Mucosa of descending colon (tissue), 3 donors: Measurements from ENCODE around the gene ZFYVE1. TPM values are rescaled to one million over a fixed set of nuclear protein-coding genes. Genes with fewer than 3 reads are reported as not detected.
"Not testable (repeated sequence)": the region's sequence is repeated elsewhere in the genome, so short reads cannot be mapped to it uniquely, and the experiment has no call there.

Experiments used
- ATAC-seq: fragments of 200-7000 bp; cut with Tn5 transposase; one replicate; pipeline ENCODE4 v1.9.1; 2020; ENCODE audit warnings: mild to moderate bottlenecking, moderate library complexity
- DNase-seq, 3 donors: peaks; one replicate each; pipeline ENCODE4 v3.0.0-alpha.2; 2020
- H3K36me3 ChIP-seq: fragments of 200-600 bp; one replicate; pipeline ENCODE4 v1.8.0; 2021; ENCODE audit warnings: low read depth, mild to moderate bottlenecking
- H3K4me1 ChIP-seq: fragments of 200-600 bp; one replicate; pipeline ENCODE4 v1.8.0; 2021; ENCODE audit warnings: low read depth, mild to moderate bottlenecking
- H3K4me3 ChIP-seq: fragments of 200-600 bp; one replicate; pipeline ENCODE4 v1.8.0; 2021; ENCODE audit warnings: mild to moderate bottlenecking
- H3K9me3 ChIP-seq: fragments of 200-600 bp; one replicate; pipeline ENCODE4 v1.8.0; 2021; ENCODE audit warnings: mild to moderate bottlenecking
- intact Hi-C, 2 donors: fragments of 100-400 bp; cut with DNase I in 1 of 2; cut with micrococcal nuclease in 1 of 2; formaldehyde crosslinking; loops; one replicate each; pipeline versions ENCODE4 v1.11.0 to v1.11.1; 2022; cut with DNase I, micrococcal nuclease
- total RNA-seq, 3 donors: library from RNA; stranded (reverse); fragmentation: NEBNext Ultra II Directional in 2 of 3; extraction: Animal tissue kit (Norgen Biotek cat#: 25700) in 2 of 3; gene quantifications; one replicate each; pipeline versions ENCODE4 v1.2.1 to v1.2.4, GENCODE V29; 2021 to 2023
- TF ChIP-seq, protein P1 (sequence below): fragments of 200-600 bp; IDR thresholded peaks from one replicate; pipeline ENCODE4 v1.8.0; 2022; ENCODE audit warnings: antibody characterized with exemption, mild to moderate bottlenecking
- donor health status: DM: no; HTN: no; CAD: no; lungs with moderate emphysema.
- donor health status: DM: no; HTN: no; CAD: no.
- donor health status: DM: no; HTN: yes; CAD: no.

ZFYVE1 gene
- total RNA-seq, 3 donors from 2014 or later: 15.5 to 26.0 (median 19.9) TPM

DNA sequence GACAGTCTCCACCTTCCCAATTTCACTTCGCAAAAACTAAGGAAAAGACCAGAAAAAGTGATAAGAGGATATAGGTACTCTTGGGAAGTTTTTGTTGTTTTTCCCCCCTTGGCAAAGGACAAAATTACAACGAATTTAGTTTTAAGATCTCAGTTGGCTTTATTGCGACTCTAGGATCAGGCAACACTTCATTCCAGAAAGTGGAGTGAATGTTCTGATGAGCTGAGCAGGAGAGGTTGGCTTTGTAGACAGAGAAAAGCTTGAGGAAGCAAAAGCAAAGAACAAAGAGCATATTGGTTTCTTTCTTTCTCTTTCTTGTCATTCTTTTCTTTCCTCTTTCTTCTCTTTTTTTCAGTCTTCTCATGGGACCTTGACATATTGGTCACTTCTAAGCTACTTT lies 640 bp upstream of the ZFYVE1 start:
- ATAC-seq (no peak), DNase-seq (no peak)
- H3K9me3 ChIP-seq: no peaks in the 10 kb centered on the region
- peaks cover 8% of the 10 kb centered on the region for H3K4me1 ChIP-seq
- H3K36me3 ChIP-seq: peaks cover 3% of the 10 kb centered on the region
- H3K4me3 ChIP-seq: no peak overlapping the region
- TF ChIP-seq, protein P1, sequence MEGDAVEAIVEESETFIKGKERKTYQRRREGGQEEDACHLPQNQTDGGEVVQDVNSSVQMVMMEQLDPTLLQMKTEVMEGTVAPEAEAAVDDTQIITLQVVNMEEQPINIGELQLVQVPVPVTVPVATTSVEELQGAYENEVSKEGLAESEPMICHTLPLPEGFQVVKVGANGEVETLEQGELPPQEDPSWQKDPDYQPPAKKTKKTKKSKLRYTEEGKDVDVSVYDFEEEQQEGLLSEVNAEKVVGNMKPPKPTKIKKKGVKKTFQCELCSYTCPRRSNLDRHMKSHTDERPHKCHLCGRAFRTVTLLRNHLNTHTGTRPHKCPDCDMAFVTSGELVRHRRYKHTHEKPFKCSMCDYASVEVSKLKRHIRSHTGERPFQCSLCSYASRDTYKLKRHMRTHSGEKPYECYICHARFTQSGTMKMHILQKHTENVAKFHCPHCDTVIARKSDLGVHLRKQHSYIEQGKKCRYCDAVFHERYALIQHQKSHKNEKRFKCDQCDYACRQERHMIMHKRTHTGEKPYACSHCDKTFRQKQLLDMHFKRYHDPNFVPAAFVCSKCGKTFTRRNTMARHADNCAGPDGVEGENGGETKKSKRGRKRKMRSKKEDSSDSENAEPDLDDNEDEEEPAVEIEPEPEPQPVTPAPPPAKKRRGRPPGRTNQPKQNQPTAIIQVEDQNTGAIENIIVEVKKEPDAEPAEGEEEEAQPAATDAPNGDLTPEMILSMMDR: no peak
- intact Hi-C loops: no loop called here

DNA sequence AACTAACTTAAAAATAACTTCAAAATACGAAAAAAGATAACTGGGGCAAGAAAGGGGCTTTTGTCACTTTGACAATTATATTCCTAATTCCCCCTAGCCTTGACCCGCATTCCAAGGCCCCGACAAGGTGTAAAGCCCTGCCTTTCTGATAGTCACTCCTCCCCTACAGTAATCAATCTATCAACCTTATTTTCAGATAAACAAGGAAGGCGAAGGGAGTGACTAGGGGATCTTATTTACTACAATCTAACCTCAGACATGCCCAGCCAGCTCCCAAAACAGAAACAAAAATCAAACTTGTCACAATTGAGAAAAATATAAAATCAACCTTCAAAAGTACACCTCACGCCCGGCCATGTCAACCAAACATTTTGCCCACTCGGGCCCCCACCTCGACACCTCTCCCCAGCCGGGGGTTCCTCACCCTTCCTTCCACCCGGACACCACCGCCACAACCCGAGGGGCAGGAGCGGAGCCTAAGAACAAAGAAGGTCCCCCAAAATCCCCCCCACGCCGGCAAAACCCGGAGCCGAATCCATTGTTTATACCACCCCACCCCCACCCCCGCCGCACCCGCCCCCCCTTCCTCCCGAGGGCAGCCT lies 562 bp downstream of the ZFYVE1 start:
- Histone ChIP-seq H3K9me3 (no peaks in the 10 kb centered on the region), H3K36me3 (peaks cover 3% of the 10 kb centered on the region), H3K4me3 (peak overlapping the region; percentile 45), H3K4me1 (peaks cover 8% of the 10 kb centered on the region)
- ATAC-seq: no peak
- DNase-seq: no peak
- TF ChIP-seq, protein P1: no peak
- intact Hi-C loops: no loop called here

DNA sequence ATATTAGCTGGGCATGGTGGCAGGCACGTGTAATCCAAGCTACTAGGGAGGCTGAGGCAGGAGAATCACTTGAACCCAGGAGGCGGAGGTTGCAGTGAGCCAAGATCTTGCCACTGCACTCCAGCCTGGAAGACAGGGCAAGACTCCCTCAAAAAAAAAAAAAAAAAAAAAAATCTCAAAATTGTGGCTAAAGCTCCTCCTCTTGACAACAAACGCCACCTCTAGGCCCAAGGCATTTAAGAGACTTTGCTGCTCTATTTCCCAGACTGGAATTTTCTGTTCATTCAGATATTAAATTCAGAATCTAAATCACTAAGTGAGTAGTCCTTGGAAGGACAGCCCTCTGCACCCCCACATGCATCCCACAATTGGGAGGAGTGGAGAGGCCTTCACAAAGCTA lies 1.4 kb downstream of the ZFYVE1 start:
- DNase-seq (no peak), ATAC-seq (no peak)
- Histone ChIP-seq H3K4me3 (no peak overlapping the region), H3K36me3 (peaks cover 3% of the 10 kb centered on the region), H3K9me3 (no peaks in the 10 kb centered on the region), H3K4me1 (peaks cover 8% of the 10 kb centered on the region)
- TF ChIP-seq, protein P1: no peak
- intact Hi-C loops: no loop called here

DNA sequence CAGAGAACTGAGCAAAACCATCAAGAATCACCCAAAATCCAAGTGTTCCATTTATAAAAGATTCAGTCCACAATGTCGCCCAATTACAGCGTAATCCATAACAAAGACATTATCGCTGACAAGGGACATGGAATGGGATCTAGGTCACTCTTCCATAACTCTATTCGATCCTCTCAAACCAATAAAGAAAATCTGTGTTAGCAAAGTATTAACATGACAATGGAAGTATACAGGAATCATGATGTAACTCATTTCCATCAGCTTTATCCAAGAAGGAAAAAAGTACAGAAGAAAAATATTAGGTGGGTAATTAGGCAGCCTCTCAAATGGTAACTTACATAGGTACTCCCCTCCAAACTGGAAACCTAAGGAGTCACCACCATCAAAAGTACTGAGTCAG lies 4.9 kb downstream of the ZFYVE1 start:
- Histone ChIP-seq H3K36me3 (peaks cover 1% of the 10 kb centered on the region), H3K9me3 (no peaks in the 10 kb centered on the region), H3K4me1 (peaks cover 4% of the 10 kb centered on the region), H3K4me3 (no peak overlapping the region)
- ATAC-seq (no peak), DNase-seq (no peak)
- intact Hi-C loops: no loop called here
- TF ChIP-seq, protein P1: no peak

DNA sequence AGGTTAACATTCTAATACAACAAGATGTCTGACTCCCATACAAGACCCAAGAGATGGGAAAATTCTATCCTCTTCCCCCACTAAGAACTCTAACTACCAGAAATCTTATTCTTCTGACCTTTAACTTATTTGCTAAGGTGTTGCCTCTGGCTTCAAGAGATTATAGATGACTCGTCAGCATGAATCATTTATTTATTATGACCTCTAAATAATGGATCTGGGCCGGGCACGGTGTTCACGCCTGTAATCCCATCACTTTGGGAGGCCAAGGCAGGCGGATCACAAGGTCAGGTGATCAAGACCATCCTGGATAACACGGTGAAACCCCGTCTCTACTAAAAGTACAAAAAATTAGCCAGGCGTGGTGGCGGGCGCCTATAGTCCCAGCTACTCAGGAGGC lies 10.9 kb downstream of the ZFYVE1 start:
- H3K36me3 ChIP-seq, H3K4me3 ChIP-seq, intact Hi-C loops, H3K4me1 ChIP-seq, DNase-seq, H3K9me3 ChIP-seq: not testable (repeated sequence)
- peak; percentile 54 for ATAC-seq

DNA sequence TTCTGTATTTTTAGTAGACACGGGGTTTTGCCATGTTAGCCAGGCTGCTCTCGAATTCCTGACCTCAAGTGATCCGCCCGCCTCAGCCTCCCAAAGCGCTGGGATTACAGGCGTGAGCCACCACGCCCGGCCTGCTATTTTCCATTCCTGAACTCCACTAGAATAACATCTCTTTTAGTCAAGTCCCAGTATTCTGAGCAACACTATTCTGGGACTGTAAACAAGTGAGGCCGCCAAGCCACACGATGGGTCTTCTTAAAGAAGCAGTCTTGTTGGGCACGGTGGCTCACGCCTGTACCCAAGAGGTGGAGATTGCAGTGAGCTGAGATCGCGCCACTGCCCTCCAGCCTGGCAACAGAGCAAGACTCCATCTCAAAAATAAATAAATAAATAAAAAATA lies 11.4 kb downstream of the ZFYVE1 start:
- H3K9me3 ChIP-seq, H3K4me1 ChIP-seq, H3K4me3 ChIP-seq, DNase-seq, H3K36me3 ChIP-seq, intact Hi-C loops, ATAC-seq: not testable (repeated sequence)

DNA sequence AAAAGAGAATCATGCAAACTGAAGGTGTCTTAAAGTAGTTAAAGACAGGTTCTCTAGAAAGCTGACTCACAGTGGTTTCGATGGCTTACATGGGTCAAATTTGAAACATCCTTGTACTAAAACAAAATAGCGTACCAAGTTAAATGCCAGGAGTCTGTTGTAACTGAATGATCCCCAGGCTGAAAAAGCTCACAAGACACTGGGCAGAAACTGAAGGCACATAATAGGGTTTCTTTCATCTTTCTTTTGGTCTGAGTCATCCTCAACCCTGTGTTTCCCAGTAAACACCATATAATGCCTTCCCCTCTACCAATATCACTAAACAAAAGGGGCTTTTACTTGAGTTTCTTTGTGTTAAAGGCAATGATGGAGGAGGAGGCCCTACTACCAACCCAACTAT lies 12.8 kb downstream of the ZFYVE1 start:
- ATAC-seq (no peak), DNase-seq (no peak)
- Histone ChIP-seq H3K9me3 (no peaks in the 10 kb centered on the region), H3K36me3 (no peaks in the 10 kb centered on the region), H3K4me3 (no peak overlapping the region), H3K4me1 (no peaks in the 10 kb centered on the region)
- TF ChIP-seq, protein P1: no peak
- intact Hi-C loops: no loop called here

DNA sequence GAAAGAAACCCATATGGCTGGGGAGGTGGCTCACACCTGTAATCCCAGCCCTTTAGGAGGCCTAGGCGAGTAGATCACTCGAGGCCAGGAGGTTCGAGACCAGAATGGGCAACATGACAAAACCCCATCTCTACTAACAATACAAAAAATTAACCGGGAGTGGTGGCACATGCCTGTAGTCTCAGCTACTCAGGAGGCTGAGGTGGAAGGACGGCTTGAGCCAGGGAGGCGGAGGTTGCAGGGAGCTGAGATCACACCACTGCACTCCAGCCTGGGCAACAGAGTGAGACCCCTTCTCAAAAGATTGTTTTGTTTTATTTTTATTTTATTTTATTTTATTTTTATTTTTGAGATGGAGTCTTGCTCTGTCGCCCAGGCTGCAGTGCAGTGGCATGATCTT lies 15.7 kb downstream of the ZFYVE1 start:
- intact Hi-C loops, H3K4me3 ChIP-seq, ATAC-seq, H3K9me3 ChIP-seq, DNase-seq, H3K4me1 ChIP-seq, H3K36me3 ChIP-seq: not testable (repeated sequence)
